ENCODE measurements around the gene CEP162.
"Not testable (repeated sequence)": the region's sequence is repeated elsewhere in the genome, so short reads cannot be mapped to it uniquely, and the experiment has no call there.

CEP162 gene

GRCh38 chr6:84227044-84227433 is 404 bp downstream of the CEP162 start:
- no peak for DNase-seq (ENCODE audit: low read depth in 3 of 3, low spot score in 1 of 3)

GRCh38 chr6:84224251-84224650 is 3.2 kb downstream of the CEP162 start:
- DNase-seq (ENCODE audit: low read depth in 3 of 3, low spot score in 1 of 3): no peak

- not testable (repeated sequence) for DNase-seq (ENCODE audit: low read depth in 3 of 3, low spot score in 1 of 3)
Observed at GRCh38 chr6:84223608-84224007, 3.8 kb downstream of the CEP162 start.

- DNase-seq (ENCODE audit: low read depth in 3 of 3, low spot score in 1 of 3): no peak
Observed at GRCh38 chr6:84222426-84222825, 5.0 kb downstream of the CEP162 start.

GRCh38 chr6:84220809-84221409 is 6.5 kb downstream of the CEP162 start:
- DNase-seq (ENCODE audit: low read depth in 3 of 3, low spot score in 1 of 3): no peak

GRCh38 chr6:84218091-84218490 is 9.4 kb downstream of the CEP162 start:
- DNase-seq (ENCODE audit: low read depth in 3 of 3, low spot score in 1 of 3): no peak

GRCh38 chr6:84213217-84213616 is 14.2 kb downstream of the CEP162 start:
- no peak for DNase-seq (ENCODE audit: low read depth in 3 of 3, low spot score in 1 of 3)

- DNase-seq (ENCODE audit: low read depth in 3 of 3, low spot score in 1 of 3): no peak
Observed at GRCh38 chr6:84204011-84204410, 23.4 kb downstream of the CEP162 start.

GRCh38 chr6:84199987-84200386 is 27.5 kb downstream of the CEP162 start:
- not testable (repeated sequence) for DNase-seq (ENCODE audit: low read depth in 3 of 3, low spot score in 1 of 3)

- no peak for DNase-seq (ENCODE audit: low read depth in 3 of 3, low spot score in 1 of 3)
Observed at GRCh38 chr6:84197708-84198107, 29.7 kb downstream of the CEP162 start.

GRCh38 chr6:84193114-84193708 is 34.2 kb downstream of the CEP162 start:
- no peak for DNase-seq (ENCODE audit: low read depth in 3 of 3, low spot score in 1 of 3)

GRCh38 chr6:84191802-84192201 is 35.6 kb downstream of the CEP162 start:
- no peak for DNase-seq (ENCODE audit: low read depth in 3 of 3, low spot score in 1 of 3)

- DNase-seq (ENCODE audit: low read depth in 3 of 3, low spot score in 1 of 3): not testable (repeated sequence)
Observed at GRCh38 chr6:84189356-84189755, 38.1 kb downstream of the CEP162 start.

GRCh38 chr6:84183430-84183829 is 44.0 kb downstream of the CEP162 start:
- DNase-seq (ENCODE audit: low read depth in 3 of 3, low spot score in 1 of 3): no peak

GRCh38 chr6:84182001-84182400 is 45.4 kb downstream of the CEP162 start:
- no peak for DNase-seq (ENCODE audit: low read depth in 3 of 3, low spot score in 1 of 3)

GRCh38 chr6:84177241-84177640 is 50.2 kb downstream of the CEP162 start:
- no peak for DNase-seq (ENCODE audit: low read depth in 3 of 3, low spot score in 1 of 3)

GRCh38 chr6:84172574-84172973 is 54.9 kb downstream of the CEP162 start:
- no peak for DNase-seq (ENCODE audit: low read depth in 3 of 3, low spot score in 1 of 3)

- DNase-seq (ENCODE audit: low read depth in 3 of 3, low spot score in 1 of 3): no peak
Observed at GRCh38 chr6:84172080-84172479, 55.4 kb downstream of the CEP162 start.

GRCh38 chr6:84167457-84167856 is 60.0 kb downstream of the CEP162 start:
- DNase-seq (ENCODE audit: low read depth in 3 of 3, low spot score in 1 of 3): no peak

GRCh38 chr6:84166395-84166794 is 61.0 kb downstream of the CEP162 start:
- no peak for DNase-seq (ENCODE audit: low read depth in 3 of 3, low spot score in 1 of 3)

GRCh38 chr6:84164328-84164727 is 63.1 kb downstream of the CEP162 start:
- not testable (repeated sequence) for DNase-seq (ENCODE audit: low read depth in 3 of 3, low spot score in 1 of 3)

- DNase-seq (ENCODE audit: low read depth in 3 of 3, low spot score in 1 of 3): no peak
Observed at GRCh38 chr6:84161190-84161589, 66.3 kb downstream of the CEP162 start.

GRCh38 chr6:84156306-84156705 is 71.1 kb downstream of the CEP162 start:
- no peak for DNase-seq (ENCODE audit: low read depth in 3 of 3, low spot score in 1 of 3)

Data from stimulated activated CD4-positive, alpha-beta T cell treated with anti-CD3 and anti-CD28 coated beads, TNF-alpha, amount 100 ng/mL, for 1 hour (primary cell).